Gastroesophageal sphincter (tissue), 3 donors: ENCODE data around the gene CUX1.

Source experiments
- CTCF ChIP-seq, 4 experiments: fragments of 200-600 bp in 2 of 4; fragments of 450-650 bp in 2 of 4; sonication (generic) in 1 of 4; IDR thresholded peaks; one replicate each; pipeline ENCODE4 v1.5.1; 2017 to 2019; ENCODE audit warnings: antibody characterized with exemption in 4 of 4, mild to moderate bottlenecking in 2 of 4, moderate library complexity in 2 of 4
- POLR2A ChIP-seq, 2 donors: fragments of 450-650 bp; IDR thresholded peaks; one replicate each; pipeline ENCODE4 v1.6.1; 2017; ENCODE audit warnings: antibody characterized with exemption in 2 of 2, mild to moderate bottlenecking in 2 of 2, moderate library complexity in 1 of 2
- POLR2AphosphoS5 ChIP-seq: sonication (generic); formaldehyde crosslinking; IDR thresholded peaks from one replicate; pipeline ENCODE4 v1.6.1; 2017; ENCODE audit warnings: antibody characterized with exemption

GRCh38 chr7:102047167-102047566, 229.7 kb downstream of the CUX1 start:
- TF ChIP-seq POLR2A (IDR thresholded peaks at IDR 0.05) (no peak), CTCF (IDR thresholded peaks at IDR 0.05) (no peak), POLR2AphosphoS5 (no peak)
